Measurements from ENCODE around the gene TJP2.

GRCh38 chr9:69295872-69296552, 121.9 kb downstream of the TJP2 start:
- TF ChIP-seq CTCF (IDR thresholded peaks at IDR 0.05; ENCODE audit: insufficient read depth, low read depth, low read length), result no peak
- no peak for TF ChIP-seq EZH2 (IDR thresholded peaks at IDR 0.05; ENCODE audit: insufficient read depth, low read length)
